HG03066 (cell line): Measurements from ENCODE around the gene CMTM7.
A peak's percentile ranks its signal among the peaks of the same experiment; 100 is the strongest.

Source experiments
- ATAC-seq: cut with Tn5 transposase; IDR thresholded peaks from one replicate; pipeline ENCODE4 v1.9.1; 2021; ENCODE audit warnings: low read depth; ENCODE audit not compliant: unreplicated experiment

The CMTM7 gene

DNA sequence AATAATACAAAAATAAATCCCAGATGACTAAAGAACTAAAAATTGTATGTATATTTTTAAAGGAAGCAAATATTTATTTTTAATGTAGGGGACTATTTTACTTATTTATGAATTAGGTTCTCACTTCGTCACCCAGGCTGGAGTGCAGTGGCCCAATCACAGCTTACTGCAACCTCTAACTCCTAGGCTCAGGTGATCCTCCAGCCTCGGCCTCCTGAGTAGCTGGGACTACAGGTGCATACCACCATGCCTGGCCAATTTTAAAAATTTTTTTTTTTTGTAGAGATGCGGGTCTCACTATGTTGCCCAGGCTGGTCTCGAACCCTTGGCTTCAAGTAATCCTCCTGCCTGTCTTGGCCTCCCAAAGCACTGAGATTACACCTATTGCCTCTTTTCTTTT is 42.6 kb downstream of the CMTM7 start:
- no peak for ATAC-seq

DNA sequence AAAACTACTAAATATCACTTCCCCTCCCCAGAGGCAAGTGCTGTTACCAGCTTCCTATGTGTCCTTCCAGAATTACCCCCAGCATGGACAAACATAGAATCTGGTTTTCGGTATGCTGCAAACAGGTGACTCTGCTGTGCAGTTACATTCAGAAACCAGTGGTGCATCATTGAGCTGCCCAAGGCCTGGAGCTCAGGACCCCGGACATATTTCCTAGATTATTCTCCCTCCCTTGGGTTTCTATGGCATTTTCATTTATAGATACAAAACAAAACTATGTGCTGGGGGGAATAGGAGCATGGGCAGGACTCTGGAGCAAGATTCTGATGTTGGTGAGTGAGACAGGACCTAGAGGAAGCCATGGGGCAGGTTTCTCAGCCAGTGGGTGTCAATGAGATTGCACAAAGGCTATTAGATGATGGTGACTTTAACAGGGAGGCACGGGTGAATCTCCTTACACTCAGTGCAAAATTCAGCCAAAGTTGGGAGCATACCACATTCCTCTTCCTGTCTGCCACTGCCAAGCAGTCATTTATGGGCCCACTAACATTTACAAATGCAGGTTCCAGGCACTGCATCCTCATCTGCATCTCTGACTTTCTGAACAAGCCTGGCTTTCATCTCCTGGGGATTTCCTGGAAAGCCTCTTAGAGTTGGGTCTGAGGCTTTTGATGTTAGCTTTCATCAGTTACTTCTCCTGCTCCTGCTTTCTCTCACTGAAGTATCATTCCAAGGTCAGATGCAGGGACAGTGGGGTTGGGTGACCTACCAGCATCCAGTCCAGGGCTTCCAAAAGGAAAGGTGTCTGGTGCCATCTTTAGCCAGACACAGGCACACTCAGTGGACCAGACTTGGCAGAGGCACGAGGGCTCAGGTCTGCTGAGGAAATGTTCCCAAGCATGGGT is 44.5 kb downstream of the CMTM7 start:
- no peak for ATAC-seq

DNA sequence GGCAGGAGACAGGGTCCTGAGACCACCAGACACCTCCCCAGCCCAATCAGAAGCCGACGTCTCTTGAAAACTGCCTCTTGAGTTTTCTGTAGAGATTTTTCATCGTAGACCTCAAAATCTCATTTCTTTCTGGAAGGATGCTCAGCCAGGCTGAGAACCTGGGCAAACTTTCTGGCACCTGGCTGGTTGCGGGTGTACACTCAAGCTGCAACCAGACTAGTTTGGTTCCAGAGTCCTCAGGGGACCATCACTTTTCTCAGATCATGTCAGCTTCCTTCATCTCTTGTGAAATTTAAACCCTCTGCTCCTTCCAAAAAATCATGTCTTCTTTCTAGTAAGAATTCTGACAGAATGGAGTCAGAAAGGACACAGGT is 45.1 kb downstream of the CMTM7 start:
- ATAC-seq = no peak

DNA sequence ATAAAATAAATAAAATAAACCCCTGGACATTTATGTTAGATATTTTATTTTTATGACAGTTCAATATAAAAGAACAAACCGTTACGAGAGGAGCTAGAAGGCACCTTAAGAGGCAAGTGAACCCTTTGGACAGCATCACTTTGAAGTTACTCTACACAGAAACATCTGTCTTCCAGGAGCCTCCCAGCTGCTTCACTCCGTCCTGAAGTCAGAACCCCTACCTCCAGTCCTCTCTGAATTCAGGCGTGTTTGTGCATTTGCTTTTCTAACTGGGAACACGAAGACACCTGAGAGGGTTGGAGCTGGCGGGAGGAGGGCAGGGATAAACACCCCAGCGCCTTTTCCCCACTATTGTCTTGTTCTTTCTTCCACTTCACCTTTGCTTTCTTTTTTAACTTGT is 46.2 kb downstream of the CMTM7 start:
- ATAC-seq = no peak

DNA sequence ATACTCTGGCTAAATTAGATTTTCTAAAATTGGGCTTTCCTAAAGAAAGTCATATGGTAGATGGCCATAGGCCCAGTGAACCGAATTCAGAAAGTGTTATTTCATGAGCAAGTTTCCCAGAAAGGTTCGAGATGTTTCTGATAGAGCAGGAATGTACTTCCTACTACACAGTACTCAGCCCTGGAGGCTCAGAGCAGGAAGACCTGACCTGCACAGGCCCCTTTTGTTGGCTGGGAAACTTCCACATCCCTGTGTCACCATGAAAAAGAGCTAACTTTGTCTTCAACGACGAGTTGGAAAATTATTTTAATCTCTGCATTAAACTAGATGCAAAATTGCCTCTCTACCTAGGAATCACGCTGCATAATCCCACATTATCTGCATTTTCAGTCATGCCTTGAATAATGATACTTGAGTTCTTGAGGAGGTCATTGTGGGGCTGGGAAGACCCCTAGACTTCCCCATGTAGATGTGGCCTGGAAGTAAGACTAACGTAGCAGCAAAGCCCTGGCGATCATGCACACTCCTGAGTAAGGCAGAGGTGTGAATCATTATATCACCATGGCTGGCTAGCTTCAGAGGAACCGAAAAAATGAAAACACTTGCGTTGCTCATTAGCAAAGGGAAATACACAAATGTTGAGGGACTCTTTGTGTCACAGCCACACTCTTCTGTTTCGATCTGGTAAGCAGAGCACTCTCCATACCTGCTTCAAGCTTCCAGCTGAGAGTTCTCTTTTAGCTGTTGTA is 47.1 kb downstream of the CMTM7 start:
- ATAC-seq = peak; percentile 92

DNA sequence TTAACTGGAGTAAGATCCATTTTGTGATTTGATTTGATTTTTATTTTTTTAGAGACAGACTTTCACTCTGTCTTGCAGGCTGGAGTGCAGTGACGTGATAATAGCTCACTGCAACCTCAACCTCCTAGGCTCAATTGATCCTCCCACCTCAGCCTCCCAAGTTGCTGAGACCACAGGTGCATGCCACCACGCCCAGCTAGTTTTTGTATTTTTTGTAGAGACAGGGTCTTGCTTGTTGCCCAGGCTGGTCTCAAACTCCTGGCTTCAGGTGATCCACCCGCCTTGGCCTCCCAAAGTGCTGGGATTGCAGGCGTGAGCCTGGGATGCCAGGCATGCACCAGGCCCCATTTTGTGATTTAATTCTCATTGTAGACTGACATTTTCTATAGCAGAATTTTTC is 47.8 kb downstream of the CMTM7 start:
- peak; percentile 15 for ATAC-seq

DNA sequence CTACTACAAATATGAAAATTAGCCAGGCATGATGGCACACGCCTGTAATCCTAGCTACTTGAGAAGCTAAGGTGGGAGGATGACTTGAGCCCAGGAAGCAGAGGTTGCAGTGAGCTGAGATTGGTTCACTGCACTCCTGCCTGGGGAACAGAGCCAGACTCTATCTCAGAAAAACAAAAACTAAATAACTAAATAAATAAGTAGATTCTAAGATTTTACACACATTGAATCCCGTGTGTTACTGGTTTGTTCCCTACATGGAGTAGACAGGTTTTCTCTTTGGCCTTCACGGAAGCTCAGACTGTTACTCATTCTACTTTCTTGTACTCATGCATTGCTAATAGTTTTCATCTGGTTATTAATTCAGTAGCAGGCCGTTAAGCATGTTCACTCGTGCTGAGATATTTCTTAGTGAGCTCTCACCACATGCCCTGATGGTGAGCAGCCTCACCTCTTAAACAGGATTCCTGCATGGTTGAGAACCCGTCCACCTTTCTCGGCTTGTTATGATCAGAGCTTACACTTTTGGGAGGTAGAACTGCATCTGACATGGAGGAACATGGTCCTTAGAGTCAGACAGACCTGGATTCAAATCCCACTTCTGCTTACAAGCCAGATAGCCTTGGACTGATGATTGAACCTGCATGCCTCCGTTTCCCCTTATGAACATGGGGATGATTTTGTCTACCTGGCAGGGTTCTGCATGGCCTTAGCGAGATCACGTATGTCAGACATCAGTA is 49.1 kb downstream of the CMTM7 start:
- no peak for ATAC-seq

DNA sequence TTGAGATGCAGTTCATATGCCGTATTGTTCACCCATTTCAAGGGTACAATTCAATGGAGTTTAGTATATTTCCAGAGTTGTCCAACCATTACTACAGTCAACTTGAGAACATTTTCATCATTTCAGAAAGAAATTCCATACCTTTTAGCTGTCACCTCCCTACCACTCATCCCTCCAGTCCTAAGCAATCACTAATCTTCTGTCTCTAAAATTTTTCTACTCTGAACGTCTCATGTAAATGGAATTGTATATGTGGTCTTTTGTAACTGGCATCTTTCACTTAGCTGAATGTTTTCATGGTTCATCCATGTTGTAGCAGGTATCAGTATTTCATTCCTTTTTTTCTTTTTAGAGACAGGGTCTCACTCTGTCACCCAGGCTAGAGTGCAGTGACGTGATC is 51.1 kb downstream of the CMTM7 start:
- no peak for ATAC-seq

DNA sequence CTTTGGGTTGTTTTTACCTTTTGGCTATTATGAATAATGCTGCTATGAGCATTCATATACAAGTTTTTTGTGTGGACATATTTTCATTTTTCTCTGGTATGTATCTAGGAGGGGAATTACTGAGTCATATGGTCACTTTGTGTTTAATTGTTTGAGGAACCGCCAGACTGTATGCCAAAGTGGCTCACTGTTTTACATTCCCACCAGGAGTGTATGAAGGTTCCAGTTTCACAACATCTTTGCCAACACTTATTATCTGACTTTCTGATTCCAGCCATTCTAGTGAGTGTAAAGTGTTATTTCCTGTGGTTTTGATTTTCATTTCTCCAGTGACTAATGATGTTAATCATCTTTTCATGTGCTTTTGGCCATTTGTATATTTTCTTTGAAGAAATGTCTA is 51.8 kb downstream of the CMTM7 start:
- ATAC-seq = no peak

DNA sequence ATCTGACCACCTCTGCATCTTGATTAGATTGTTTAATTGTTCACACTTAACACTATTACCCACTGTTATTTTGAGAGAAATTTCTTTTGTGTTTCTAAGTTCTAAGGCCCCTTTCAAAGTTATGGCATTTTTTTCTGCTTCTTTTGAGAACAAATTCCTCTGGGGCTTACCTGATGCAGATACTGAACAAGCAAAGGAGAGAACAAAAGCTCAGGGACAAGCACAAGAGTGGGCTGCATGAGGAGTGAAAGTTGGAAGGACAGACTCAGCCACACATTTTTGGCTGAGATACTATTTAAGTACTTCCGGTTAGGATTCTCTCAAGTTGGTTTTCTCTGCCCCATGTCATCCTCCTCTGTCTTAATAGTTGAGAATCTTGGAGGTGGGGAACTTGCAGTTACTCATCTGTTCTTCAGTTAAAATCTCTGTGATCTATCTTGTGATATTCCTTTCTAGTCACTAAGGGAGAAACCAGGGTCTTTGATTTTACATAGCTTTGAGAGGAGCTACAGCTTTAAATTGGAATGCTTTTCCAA is 56.3 kb downstream of the CMTM7 start:
- ATAC-seq = no peak

DNA sequence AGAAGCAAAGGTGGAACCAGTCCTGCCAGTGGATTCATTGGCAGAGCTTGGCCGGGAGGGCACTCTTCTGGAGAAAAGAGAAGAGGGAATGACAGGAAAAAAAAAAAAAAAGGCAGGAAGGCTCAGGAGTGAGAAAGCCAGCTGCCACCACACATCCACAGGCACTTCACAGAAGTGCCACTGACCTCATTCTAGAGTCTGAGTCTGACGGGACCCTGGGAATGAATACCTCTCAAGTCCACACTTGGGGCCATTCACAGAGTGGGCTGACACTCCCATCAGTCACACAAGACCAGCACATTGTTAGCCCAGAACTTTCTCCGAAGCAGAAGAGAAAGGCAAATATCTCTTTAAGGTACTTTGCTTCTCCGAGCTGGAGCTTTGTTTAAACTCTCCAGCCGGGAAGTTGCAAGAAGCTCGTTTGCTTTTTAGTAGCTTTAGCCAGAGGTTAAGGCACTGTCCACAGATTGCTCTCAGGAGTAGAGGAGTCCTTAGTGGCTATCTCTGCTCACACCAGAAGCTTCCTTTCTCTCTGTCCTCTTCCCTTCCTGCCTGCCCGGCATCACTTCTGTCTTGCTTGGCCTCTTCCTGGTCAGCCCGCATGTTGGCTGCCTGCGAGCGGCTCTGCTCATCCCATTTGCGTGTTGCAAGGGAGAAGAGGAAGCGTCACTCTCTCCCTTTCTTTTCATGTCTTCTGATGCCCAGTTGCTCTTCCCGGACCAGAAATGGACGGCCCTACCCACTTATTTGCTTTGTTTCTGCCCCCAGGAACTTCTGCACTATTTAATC is 57.2 kb downstream of the CMTM7 start:
- ATAC-seq = no peak

DNA sequence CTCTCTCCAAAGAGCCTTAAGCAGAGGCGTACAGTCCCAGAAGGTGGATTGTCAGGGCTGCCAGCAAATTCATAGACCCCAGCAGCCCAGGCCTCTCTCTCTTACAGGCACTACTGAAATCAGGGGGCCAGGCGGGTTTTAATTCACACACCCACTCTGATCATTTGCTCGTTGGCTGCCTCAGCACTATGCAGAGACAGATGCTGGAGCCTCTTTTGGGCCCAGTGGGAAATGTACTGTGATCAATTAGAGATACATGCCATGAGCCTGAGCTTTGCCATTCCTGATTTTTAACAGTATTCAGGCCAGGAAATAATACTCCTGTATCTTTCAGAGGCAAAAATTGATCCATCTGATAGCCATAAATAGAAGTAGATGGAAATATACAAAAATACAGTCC is 58.0 kb downstream of the CMTM7 start:
- no peak for ATAC-seq

DNA sequence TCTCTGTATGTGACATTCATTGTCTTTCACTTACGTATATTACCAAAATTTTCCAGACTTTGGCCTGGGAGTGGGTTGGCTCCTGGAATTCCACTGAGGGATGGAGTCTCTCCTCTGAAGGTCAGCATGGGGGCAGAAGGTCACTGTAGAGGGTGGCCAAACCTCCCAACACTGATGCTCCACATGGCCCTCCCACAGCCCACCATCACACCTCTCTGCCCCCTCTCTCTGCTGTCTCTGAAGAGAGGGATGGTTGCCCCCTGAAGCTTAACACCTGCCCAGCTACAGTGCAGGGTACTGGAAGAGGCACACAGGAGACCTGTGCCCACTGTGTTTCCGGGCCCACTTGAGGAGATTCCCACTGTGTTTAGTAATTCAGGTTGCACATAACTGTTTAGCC is 58.8 kb downstream of the CMTM7 start:
- no peak for ATAC-seq

DNA sequence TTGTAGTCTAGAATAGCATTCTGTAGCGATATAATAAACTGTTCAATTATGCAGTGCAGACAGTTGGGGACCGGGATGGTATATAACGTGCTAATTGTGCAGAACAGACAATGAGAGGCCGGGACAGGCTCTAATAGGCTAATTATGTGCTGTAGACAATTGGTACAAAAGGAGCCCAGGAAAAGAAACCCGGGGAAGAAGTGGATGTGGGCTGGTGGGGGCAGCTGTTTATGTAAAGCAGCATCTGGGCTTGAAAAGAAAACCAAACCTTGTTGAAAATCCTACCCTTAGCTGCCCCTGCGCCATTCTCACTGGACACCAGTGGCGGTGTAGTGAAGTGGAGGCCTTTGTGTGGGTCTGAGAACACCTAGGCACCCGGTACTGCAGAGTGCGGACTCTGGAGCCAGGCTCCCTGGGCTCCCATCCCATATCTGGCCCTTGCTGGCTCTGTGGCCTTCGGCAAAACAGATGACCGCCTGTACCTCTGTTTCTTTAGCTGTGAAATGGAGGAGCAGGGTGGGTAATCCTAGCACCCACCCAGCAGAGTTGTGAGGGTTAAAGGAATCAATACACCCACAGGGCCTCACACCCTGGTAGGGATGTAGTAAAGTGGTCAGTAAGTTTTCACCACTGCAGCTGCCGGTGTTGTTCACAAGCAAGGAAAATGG is 59.5 kb downstream of the CMTM7 start:
- ATAC-seq = no peak

DNA sequence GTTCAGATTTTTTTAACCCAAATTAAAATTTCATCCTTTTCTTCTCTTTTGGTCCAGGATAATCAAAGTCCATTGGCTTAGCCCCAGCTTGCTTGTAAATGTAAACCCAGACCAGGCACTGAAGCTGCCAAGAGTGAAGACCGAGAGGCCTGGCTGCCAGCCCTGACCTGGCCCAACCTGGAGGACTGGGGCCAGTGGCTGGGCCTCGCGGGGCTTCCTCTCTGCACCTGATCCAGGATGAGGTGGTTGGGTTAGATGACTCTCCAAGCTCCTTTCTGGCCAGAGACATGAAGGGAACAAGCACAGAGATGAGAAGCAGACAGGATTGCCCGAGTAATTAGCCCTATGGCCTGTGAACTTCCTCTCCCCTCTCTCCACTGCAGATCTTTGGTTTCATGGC is 60.4 kb downstream of the CMTM7 start:
- ATAC-seq = no peak

DNA sequence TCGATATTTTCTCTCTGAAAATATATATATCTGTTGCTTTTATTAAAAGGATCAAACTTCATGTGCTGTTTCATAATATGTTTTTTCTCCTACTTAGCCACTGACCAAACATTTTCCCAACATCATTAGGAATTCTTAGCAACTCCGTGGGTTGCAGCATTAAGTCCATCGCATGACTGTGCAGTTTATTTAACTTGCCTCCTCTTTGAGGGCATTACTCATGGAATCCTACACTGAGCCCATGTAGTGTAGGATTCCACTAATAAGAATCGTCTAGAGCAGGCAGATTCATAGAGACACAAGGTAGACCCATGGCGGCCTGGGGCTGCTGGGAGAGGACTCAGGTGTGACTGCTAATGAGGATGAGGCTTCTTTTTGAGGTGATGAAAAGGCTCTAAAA is 61.7 kb downstream of the CMTM7 start:
- ATAC-seq = no peak

DNA sequence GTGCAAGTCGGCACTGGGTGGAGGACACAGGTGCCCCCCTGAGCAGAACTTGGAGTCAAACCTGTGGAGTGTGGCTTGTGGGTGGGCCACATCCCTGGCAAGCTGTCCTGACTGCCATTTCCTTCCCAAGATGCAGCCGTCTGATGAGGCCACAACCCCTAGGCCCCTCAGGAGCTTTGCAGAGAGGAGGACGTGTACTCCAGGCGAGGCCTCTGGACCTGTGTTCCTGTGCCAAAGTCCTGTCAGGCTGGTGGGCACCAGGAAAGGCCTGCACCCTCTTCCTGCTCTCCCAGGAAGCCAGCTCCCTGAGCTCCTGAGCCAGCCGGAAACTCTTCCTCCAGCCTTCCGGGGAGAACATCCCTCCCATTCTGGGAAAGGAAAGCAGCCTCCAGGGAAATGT is 62.5 kb downstream of the CMTM7 start:
- no peak for ATAC-seq

DNA sequence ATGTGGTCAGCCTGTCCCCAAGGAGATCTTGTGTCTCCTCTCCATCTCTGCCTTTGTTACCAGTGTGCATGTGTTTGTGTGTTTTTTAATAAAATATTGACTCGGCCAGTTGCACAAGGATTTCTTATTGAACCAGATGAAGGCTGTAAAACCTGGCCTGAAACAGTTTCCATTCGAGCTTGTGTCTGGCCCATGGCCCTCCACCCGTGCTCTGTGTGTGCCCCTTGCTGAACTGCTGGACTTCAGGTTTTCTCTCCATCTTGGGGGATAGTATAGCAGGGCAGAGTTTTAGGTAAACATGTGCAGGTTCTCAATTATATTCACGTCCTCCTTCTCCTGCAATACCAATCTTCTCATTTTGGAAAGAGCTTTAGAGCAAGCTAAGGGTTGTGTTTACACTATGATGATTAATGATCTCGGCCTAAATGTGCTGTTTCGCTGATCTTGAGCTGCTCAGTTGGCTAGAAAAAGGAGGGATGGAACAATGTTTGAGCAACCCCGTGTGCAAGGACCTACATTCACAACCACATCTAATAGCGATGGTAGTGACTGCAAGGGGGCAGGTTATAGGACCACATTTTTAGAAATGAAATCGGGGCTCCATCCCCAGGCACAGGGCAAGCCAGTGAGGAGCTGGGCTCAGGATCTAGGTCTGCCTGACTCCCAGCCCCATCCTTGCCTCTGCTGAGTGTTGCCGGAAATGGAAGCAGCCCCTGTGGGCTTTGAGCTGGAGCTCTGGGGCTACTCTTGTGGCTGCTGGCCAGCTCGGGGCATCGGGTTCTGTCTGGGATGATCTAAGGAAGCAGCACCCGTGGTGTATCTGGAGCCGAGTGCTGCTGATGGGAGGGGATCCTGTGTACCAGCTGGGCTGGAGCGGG is 63.3 kb downstream of the CMTM7 start:
- ATAC-seq = no peak
